Measurements from ENCODE around the gene ZNF396.

DNA sequence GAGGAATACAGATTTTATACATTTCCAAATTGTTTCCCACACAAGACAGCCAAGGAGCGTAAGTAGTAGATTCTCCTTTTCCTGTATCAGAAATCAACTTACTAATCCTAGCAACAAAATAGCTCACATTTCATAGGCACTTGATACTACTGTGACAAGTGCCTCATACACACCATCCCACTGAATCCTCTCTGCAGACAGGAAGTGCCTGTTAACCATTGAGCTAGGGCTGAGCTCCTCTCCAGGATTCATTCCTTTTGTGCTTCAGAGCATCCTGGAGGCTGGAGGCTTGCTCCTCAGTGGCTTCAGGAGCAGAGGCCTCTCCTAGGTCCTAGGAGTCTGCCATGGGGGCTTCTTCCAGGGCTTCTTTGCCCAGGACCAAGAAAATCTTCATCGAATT is 20.8 kb upstream of the ZNF396 start:
- TF ChIP-seq, protein P1, sequence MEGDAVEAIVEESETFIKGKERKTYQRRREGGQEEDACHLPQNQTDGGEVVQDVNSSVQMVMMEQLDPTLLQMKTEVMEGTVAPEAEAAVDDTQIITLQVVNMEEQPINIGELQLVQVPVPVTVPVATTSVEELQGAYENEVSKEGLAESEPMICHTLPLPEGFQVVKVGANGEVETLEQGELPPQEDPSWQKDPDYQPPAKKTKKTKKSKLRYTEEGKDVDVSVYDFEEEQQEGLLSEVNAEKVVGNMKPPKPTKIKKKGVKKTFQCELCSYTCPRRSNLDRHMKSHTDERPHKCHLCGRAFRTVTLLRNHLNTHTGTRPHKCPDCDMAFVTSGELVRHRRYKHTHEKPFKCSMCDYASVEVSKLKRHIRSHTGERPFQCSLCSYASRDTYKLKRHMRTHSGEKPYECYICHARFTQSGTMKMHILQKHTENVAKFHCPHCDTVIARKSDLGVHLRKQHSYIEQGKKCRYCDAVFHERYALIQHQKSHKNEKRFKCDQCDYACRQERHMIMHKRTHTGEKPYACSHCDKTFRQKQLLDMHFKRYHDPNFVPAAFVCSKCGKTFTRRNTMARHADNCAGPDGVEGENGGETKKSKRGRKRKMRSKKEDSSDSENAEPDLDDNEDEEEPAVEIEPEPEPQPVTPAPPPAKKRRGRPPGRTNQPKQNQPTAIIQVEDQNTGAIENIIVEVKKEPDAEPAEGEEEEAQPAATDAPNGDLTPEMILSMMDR (IDR thresholded peaks at IDR 0.05; ENCODE audit: poor library complexity), result no peak
- TF ChIP-seq EZH2 (IDR thresholded peaks at IDR 0.05; ENCODE audit: borderline replicate concordance), result no peak

All from hepatocyte (in vitro differentiated cells).